Measurements from ENCODE around the gene HS3ST2.
"Not testable (repeated sequence)": the region's sequence is repeated elsewhere in the genome, so short reads cannot be mapped to it uniquely, and the experiment has no call there.

HS3ST2 gene

GRCh38 chr16:22813223-22813947 lies 577 bp upstream of the HS3ST2 start:
- no peak for DNase-seq (ENCODE audit: low read depth)

- DNase-seq (ENCODE audit: low read depth), result no peak
Measured at GRCh38 chr16:22814711-22815105, 746 bp downstream of the HS3ST2 start.

GRCh38 chr16:22815863-22816262 lies 1.9 kb downstream of the HS3ST2 start:
- DNase-seq (ENCODE audit: low read depth), result no peak

- DNase-seq (ENCODE audit: low read depth), result no peak
Measured at GRCh38 chr16:22816475-22816874, 2.5 kb downstream of the HS3ST2 start.

- not testable (repeated sequence) for DNase-seq (ENCODE audit: low read depth)
Measured at GRCh38 chr16:22818736-22819135, 4.8 kb downstream of the HS3ST2 start.

- no peak for DNase-seq (ENCODE audit: low read depth)
Measured at GRCh38 chr16:22838681-22839080, 24.7 kb downstream of the HS3ST2 start.

GRCh38 chr16:22842031-22842430 lies 28.1 kb downstream of the HS3ST2 start:
- not testable (repeated sequence) for DNase-seq (ENCODE audit: low read depth)

GRCh38 chr16:22843122-22843521 lies 29.2 kb downstream of the HS3ST2 start:
- no peak for DNase-seq (ENCODE audit: low read depth)

GRCh38 chr16:22843856-22844255 lies 29.9 kb downstream of the HS3ST2 start:
- DNase-seq (ENCODE audit: low read depth), result no peak

- DNase-seq (ENCODE audit: low read depth), result no peak
Measured at GRCh38 chr16:22844416-22844815, 30.5 kb downstream of the HS3ST2 start.

GRCh38 chr16:22847100-22847499 lies 33.1 kb downstream of the HS3ST2 start:
- no peak for DNase-seq (ENCODE audit: low read depth)

- no peak for DNase-seq (ENCODE audit: low read depth)
Measured at GRCh38 chr16:22847690-22848089, 33.7 kb downstream of the HS3ST2 start.

GRCh38 chr16:22848451-22848850 lies 34.5 kb downstream of the HS3ST2 start:
- no peak for DNase-seq (ENCODE audit: low read depth)

GRCh38 chr16:22849517-22849916 lies 35.6 kb downstream of the HS3ST2 start:
- DNase-seq (ENCODE audit: low read depth), result no peak

- DNase-seq (ENCODE audit: low read depth), result no peak
Measured at GRCh38 chr16:22855231-22855630, 41.3 kb downstream of the HS3ST2 start.

- DNase-seq (ENCODE audit: low read depth), result no peak
Measured at GRCh38 chr16:22857296-22858025, 43.5 kb downstream of the HS3ST2 start.

GRCh38 chr16:22859925-22860324 lies 46.0 kb downstream of the HS3ST2 start:
- no peak for DNase-seq (ENCODE audit: low read depth)

- DNase-seq (ENCODE audit: low read depth), result no peak
Measured at GRCh38 chr16:22861580-22861979, 47.6 kb downstream of the HS3ST2 start.

- no peak for DNase-seq (ENCODE audit: low read depth)
Measured at GRCh38 chr16:22862046-22862445, 48.1 kb downstream of the HS3ST2 start.

- no peak for DNase-seq (ENCODE audit: low read depth)
Measured at GRCh38 chr16:22864375-22864774, 50.4 kb downstream of the HS3ST2 start.

GRCh38 chr16:22868593-22869224 lies 54.7 kb downstream of the HS3ST2 start:
- DNase-seq (ENCODE audit: low read depth), result no peak

GRCh38 chr16:22871861-22872260 lies 57.9 kb downstream of the HS3ST2 start:
- DNase-seq (ENCODE audit: low read depth), result no peak

GRCh38 chr16:22874394-22874793 lies 60.4 kb downstream of the HS3ST2 start:
- DNase-seq (ENCODE audit: low read depth), result no peak
